ENCODE results near the gene BMP6.

- TF ChIP-seq CTCF (conservative IDR thresholded peaks at IDR 0.05; ENCODE audit: low read depth, low read length) (no peak), EZH2 (IDR thresholded peaks at IDR 0.05; ENCODE audit: borderline replicate concordance, low read depth, low read length, poor library complexity, severe bottlenecking) (no peak)
Measured at GRCh38 chr6:7916959-7917358, 191.1 kb downstream of the BMP6 start.
